Stimulated activated CD8-positive, alpha-beta memory T cell treated with anti-CD3 and anti-CD28 coated beads, Interleukin-4, amount 100 ng/mL, for 24 hours (primary cell): ENCODE data around the gene LGMN.

Experiments used
- DNase-seq: peaks from one replicate; pipeline ENCODE4 v3.0.0-alpha.2; 2020; ENCODE audit warnings: low read depth

The LGMN gene

GRCh38 chr14:92760524-92760805 lies 12.0 kb upstream of the LGMN start:
- DNase-seq, result no peak

GRCh38 chr14:92759679-92760523 lies 11.5 kb upstream of the LGMN start:
- no peak for DNase-seq

DNA sequence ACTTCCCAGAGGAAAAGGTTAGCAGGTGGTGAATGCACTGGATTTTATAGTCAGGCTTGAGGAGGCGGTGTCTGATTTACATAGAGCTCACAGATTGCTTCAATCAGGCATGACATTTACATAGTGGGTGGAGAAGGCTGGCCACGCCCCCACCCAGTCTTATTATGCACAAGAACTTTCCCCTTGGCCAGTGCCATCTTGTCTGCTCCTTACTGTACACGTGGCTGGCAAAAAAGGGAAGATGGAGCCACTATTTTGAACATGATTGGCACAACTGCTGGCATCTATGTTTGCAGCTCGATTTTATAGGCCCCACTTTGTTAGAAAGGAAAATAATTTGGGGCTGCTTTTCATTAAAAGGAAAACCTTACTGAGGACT lies 10.9 kb upstream of the LGMN start:
- no peak for DNase-seq

- DNase-seq, result no peak
Observed at GRCh38 chr14:92756446-92756845, 8.0 kb upstream of the LGMN start.

GRCh38 chr14:92755495-92755894 lies 7.1 kb upstream of the LGMN start:
- no peak for DNase-seq

DNA sequence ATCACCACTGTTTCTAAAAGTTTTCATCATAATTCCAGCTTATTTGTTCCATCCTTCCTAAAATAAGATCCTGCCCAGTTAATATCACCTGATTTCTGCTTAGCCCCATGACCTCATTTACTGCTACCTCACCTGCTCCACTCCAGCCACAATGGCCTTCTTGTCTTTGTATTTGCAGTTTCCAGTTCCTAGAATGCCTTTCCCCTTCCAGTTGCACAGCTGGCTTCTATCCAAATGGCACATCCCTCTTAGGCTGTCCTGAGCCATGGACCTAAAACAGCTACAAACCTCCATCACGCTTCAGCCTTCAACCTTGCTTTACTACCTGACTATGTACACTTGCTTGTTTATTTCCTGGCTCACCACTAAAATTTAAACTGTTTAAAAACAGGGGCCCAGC lies 6.5 kb upstream of the LGMN start:
- no peak for DNase-seq

DNA sequence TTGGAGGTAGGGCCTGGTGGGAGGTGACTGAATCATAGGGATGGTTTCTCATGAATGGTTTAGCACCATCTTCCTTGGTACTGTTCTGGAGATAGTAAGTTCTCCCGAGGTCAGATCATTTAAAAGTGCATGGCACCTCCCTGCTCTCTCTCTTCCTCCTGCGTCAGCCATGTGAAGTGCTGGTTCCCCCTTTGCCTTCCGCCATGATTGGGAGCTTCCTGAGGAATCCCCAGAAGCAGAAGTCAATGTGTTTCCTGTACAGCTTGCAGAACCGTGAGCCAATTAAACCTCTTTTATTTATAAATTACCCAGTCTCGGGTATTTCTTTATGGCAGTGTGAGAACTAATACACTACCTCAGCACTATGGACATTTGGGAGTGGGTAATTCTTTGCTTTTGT lies 4.8 kb upstream of the LGMN start:
- no peak for DNase-seq

GRCh38 chr14:92751819-92752218 lies 3.4 kb upstream of the LGMN start:
- DNase-seq, result no peak

DNA sequence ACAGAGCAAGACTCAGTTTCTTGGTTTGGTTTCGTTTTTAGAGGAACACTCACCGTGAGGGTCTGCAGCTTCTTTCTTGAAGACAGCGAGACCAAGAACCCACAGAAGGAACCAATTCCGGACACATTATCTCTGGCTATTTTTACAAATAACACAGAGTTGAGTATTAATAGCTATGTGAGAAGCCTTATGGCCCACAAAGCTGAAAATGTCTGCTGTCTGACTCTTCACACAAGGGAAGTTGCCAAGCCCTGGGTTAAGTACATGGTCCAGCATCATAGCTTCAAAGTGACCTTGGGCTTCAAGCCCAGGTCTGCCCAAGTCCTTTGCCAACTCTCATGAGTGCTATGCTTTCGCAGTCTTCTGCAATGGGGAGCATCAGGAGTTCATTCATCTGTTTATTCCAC lies 2.6 kb upstream of the LGMN start:
- no peak for DNase-seq

- DNase-seq, result peak; percentile 30
Observed at GRCh38 chr14:92750222-92750728, 1.8 kb upstream of the LGMN start.

GRCh38 chr14:92747701-92748258 lies 647 bp downstream of the LGMN start:
- DNase-seq, result no peak

- DNase-seq, result no peak
Observed at GRCh38 chr14:92744198-92744597, 4.2 kb downstream of the LGMN start.

- no peak for DNase-seq
Observed at GRCh38 chr14:92740440-92740839, 8.0 kb downstream of the LGMN start.

GRCh38 chr14:92737619-92738188 lies 10.7 kb downstream of the LGMN start:
- DNase-seq, result no peak

DNA sequence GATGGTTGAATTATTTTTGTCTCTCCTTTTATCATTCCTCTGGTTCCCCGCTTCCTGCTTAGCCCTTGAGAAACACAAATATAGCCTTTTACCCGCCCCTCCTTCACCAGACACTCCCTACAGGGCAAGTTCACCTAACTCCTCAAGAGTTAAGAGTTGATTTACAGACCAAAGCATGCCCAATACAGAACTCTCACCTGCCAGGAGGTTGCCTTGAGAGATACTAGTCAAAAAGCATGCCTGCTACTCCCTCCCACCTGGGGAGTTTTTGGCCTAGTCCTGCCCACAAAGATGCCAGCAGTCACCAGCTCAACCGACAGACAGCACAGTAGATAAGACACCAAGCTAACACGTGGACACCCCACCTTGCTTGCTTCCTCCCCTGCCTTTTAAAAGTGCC lies 11.2 kb downstream of the LGMN start:
- no peak for DNase-seq

DNA sequence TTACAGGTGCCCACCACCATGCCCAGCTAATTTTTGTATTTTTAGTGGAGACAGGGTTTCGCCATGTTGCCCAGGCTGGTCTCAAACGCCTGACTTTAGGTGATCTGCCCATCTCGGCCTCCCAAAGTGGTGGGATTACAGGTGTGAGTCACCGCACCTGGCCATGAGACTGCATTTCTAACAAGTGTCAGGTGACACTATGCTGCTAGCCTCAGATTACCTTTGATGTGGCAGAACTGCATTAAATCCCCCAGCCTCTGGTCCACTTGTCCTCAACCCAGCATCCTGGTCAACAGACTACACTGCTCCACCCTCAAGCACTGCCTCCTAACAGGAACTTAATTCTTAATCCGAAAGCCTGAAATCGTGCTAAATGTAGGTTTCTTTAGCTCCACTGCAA lies 13.1 kb downstream of the LGMN start:
- DNase-seq, result no peak

- DNase-seq, result no peak
Observed at GRCh38 chr14:92734618-92735017, 13.8 kb downstream of the LGMN start.

- DNase-seq, result no peak
Observed at GRCh38 chr14:92733007-92733406, 15.4 kb downstream of the LGMN start.

DNA sequence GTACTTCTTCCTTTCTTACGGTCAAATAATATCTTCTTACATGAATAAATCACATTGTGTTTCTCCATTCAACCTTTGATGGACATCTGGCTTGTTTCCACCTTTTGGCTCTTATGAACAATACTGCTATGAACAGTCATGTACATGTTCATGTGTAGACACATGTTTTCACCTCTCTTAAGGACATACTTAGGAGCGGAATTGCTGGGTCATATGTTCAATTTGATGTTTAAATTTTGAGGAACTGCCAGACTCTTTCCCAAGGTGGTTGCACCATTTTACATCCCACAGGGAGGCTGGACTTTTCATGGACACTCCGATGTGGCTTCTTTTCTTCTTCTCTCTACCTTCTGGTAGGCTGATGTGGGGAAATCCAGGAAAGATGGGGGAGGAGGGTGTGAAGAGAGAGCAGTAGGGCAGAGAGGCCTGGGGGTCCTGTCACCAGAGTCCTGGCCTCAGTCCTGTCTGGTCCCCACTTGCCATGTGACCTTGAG lies 16.8 kb downstream of the LGMN start:
- no peak for DNase-seq

- DNase-seq, result no peak
Observed at GRCh38 chr14:92729634-92730358, 18.6 kb downstream of the LGMN start.

DNA sequence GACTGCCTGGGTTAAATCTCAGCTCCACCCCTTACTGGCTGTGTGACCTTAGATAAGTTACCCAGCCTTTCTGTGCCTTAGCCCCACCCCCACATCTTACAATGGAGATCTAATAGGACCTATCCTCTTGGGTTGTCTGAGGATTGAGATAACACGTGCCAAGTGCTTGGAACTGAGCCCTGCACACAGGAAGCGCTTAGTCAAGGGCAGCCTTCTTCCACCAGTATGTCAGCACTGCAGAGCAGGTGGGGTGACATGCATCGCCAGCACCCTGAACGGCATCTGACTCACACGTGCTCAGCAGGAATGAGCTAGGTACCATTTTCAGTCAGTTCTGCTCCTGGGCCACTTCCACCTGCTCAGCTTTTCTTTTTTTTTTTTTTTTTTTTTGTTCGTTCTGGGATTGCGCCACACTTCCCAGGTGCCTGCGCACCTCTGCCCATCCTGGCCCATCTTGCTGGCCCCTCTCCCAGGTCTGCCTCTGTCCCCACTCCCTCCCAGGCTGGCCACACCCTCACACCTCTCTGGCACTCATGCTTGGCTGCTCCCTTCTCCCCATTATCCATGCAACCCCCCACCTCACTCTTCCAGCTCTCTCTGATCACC lies 19.6 kb downstream of the LGMN start:
- DNase-seq, result no peak

DNA sequence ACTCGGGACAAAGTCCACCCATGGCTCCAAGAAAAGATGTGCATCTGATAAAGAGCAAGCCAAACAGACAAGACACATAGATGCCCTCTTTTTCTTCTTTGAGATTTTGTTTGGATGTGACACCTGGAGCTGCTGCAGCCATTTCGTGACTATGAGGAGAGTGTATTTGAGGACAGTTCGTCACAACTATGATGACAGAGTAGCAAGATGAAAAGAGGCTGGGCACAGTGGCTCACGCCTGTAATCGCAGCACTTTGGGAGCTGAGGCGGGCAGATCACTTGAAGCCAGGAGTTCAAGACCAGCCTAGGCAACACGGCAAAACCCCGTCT lies 21.5 kb downstream of the LGMN start:
- no peak for DNase-seq
